ENCODE data around the gene USP10.

The USP10 gene

GRCh38 chr16:84675423-84675822 is 24.4 kb upstream of the USP10 start:
- Histone ChIP-seq H3K4me3 (ENCODE audit: low read length) (no peak overlapping the region), H3K4me1 (ENCODE audit: insufficient read depth, low read length) (peaks cover 12% of the 10 kb centered on the region), H3K9me3 (ENCODE audit: insufficient read depth, low read depth, low read length) (no peaks in the 10 kb centered on the region), H3K27me3 (ENCODE audit: insufficient read depth, low read length) (no peaks in the 10 kb centered on the region), H3K27ac (ENCODE audit: low read depth, low read length) (no peak overlapping the region), H3K9ac (ENCODE audit: low read depth, low read length) (no peak overlapping the region), H3K36me3 (ENCODE audit: insufficient read depth, low read length) (no peaks in the 10 kb centered on the region)
- WGBS, result 89% methylated on average over 9 of the region's 9 CpGs

DNA sequence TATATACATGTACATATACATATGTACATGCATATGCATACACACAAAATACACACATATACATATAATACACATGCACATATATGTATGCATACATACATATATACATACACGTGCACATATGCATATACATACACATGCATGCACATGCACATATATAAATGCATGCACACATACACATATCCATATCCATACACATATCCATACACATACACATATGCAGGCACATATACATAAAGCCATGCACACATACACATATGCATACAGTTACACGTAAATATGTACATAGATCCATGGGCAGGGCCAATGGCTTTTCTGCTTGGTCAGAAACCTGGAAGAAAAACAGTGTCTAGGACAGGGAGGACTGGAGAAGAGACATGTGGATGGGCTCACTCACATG is 23.9 kb upstream of the USP10 start:
- Histone ChIP-seq H3K9ac (ENCODE audit: low read depth, low read length) (no peak overlapping the region), H3K9me3 (ENCODE audit: insufficient read depth, low read depth, low read length) (no peaks in the 10 kb centered on the region), H3K4me1 (ENCODE audit: insufficient read depth, low read length) (peaks cover 12% of the 10 kb centered on the region), H3K4me3 (ENCODE audit: low read length) (no peak overlapping the region), H3K36me3 (ENCODE audit: insufficient read depth, low read length) (no peaks in the 10 kb centered on the region), H3K27ac (ENCODE audit: low read depth, low read length) (no peak overlapping the region), H3K27me3 (ENCODE audit: insufficient read depth, low read length) (no peaks in the 10 kb centered on the region)
- 94% methylated on average over 2 of the region's 2 CpGs for WGBS

- Histone ChIP-seq H3K9ac (ENCODE audit: low read depth, low read length) (no peak overlapping the region), H3K27me3 (ENCODE audit: insufficient read depth, low read length) (no peaks in the 10 kb centered on the region), H3K27ac (ENCODE audit: low read depth, low read length) (no peak overlapping the region; the same call in 1 of the 2 replicates), H3K9me3 (ENCODE audit: insufficient read depth, low read depth, low read length) (no peaks in the 10 kb centered on the region), H3K36me3 (ENCODE audit: insufficient read depth, low read length) (no peaks in the 10 kb centered on the region), H3K4me3 (ENCODE audit: low read length) (no peak overlapping the region), H3K4me1 (ENCODE audit: insufficient read depth, low read length) (peaks cover 12% of the 10 kb centered on the region)
- 80% methylated on average over 11 of the region's 14 CpGs for WGBS
These were observed 22.6 kb upstream of the USP10 start for GRCh38 chr16:84677017-84677803.

- Histone ChIP-seq H3K4me3 (ENCODE audit: low read length) (no peak overlapping the region), H3K4me1 (ENCODE audit: insufficient read depth, low read length) (peaks cover 12% of the 10 kb centered on the region), H3K36me3 (ENCODE audit: insufficient read depth, low read length) (no peaks in the 10 kb centered on the region), H3K27ac (ENCODE audit: low read depth, low read length) (no peak overlapping the region; the same call in 1 of the 2 replicates), H3K9ac (ENCODE audit: low read depth, low read length) (no peak overlapping the region), H3K9me3 (ENCODE audit: insufficient read depth, low read depth, low read length) (no peaks in the 10 kb centered on the region), H3K27me3 (ENCODE audit: insufficient read depth, low read length) (no peaks in the 10 kb centered on the region)
- 56% methylated on average over 10 of the region's 10 CpGs for WGBS
These were observed 22.0 kb upstream of the USP10 start for GRCh38 chr16:84677849-84678248.

- Histone ChIP-seq H3K27me3 (ENCODE audit: insufficient read depth, low read length) (no peaks in the 10 kb centered on the region), H3K9me3 (ENCODE audit: insufficient read depth, low read depth, low read length) (no peaks in the 10 kb centered on the region), H3K27ac (ENCODE audit: low read depth, low read length) (no peak overlapping the region), H3K4me3 (ENCODE audit: low read length) (no peak overlapping the region), H3K4me1 (ENCODE audit: insufficient read depth, low read length) (peaks cover 17% of the 10 kb centered on the region), H3K9ac (ENCODE audit: low read depth, low read length) (no peak overlapping the region), H3K36me3 (ENCODE audit: insufficient read depth, low read length) (no peaks in the 10 kb centered on the region)
- 93% methylated on average over 9 of the region's 9 CpGs for WGBS
These were observed 21.3 kb upstream of the USP10 start for GRCh38 chr16:84678541-84678940.

DNA sequence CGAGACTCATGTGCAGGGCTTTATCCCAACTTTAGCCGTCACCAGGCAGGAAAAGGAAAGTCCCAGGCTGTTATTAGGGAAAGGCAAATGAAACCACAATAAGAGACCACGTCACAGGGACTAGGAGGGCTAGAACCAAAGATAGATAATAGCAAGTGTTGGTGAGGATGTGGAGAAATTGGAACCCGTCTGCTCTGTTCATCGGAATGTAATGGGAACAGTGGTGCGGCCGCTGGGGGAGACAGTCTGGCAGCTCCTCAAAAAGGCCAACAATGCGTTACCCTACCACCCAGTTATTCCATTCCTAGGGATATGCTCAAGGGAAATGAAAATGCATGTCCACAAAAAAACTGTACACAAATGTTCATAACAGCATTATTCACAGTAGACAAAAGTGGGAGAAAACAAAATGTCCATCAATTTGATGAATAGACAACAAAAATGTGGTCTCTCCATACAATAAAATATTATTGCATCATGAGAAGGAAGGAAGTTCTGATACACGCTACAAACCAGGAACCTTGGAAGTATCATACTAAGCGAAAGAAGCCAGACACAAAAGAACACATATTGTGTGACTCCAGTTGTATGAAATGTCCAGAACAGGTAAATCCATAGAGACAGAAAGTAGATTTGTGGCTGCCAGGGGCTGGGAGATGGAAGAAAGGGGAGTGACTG is 19.5 kb upstream of the USP10 start:
- WGBS, result 92% methylated on average over 10 of the region's 10 CpGs
- Histone ChIP-seq H3K27me3 (ENCODE audit: insufficient read depth, low read length) (no peaks in the 10 kb centered on the region), H3K9me3 (ENCODE audit: insufficient read depth, low read depth, low read length) (no peaks in the 10 kb centered on the region), H3K36me3 (ENCODE audit: insufficient read depth, low read length) (no peaks in the 10 kb centered on the region), H3K4me3 (ENCODE audit: low read length) (no peak overlapping the region), H3K27ac (ENCODE audit: low read depth, low read length) (no peak overlapping the region), H3K9ac (ENCODE audit: low read depth, low read length) (no peak overlapping the region), H3K4me1 (ENCODE audit: insufficient read depth, low read length) (peaks cover 25% of the 10 kb centered on the region)

DNA sequence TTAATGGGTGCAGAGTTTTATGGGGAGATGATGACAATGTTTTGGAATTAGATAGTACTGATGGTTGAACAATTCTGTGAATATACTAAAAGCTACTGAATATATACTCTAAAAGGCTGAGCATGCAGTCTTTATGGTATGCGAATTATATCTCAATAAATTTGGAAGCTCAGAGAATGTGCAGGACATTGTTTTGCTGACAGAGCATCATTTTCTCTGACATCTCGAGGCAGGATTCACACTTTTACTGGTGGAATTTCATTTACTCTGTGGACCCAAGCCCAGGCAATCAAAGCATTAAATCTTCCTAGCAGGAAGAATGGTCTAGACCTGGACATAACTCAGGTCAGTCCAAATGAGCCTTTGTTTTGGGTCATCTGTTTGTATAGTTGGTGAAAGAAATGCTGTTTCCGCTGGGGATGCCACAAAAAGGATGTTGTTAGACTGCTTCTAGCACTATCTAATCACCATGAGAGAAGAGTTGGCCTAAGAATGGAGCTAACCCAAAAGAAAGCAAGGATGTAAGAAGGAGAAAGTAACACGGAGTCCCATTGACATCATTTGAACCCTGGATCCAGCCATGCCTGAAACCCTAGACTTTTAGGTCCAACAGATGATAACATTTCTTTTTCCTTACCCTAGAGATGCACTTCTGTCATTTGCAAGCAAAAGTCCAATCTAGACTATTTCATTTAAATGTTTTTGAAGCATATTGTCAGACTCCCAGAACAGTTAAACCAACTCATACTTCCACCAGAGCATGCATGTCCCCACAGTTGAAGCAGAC is 18.8 kb upstream of the USP10 start:
- H3K27me3 ChIP-seq (ENCODE audit: insufficient read depth, low read length), result no peaks in the 10 kb centered on the region
- H3K27ac ChIP-seq (ENCODE audit: low read depth, low read length), result no peak overlapping the region
- H3K36me3 ChIP-seq (ENCODE audit: insufficient read depth, low read length), result no peaks in the 10 kb centered on the region
- H3K9ac ChIP-seq (ENCODE audit: low read depth, low read length), result no peak overlapping the region
- no peaks in the 10 kb centered on the region for H3K9me3 ChIP-seq (ENCODE audit: insufficient read depth, low read depth, low read length)
- peaks cover 25% of the 10 kb centered on the region for H3K4me1 ChIP-seq (ENCODE audit: insufficient read depth, low read length)
- 92% methylated on average over 4 of the region's 4 CpGs for WGBS
- no peak overlapping the region for H3K4me3 ChIP-seq (ENCODE audit: low read length)

DNA sequence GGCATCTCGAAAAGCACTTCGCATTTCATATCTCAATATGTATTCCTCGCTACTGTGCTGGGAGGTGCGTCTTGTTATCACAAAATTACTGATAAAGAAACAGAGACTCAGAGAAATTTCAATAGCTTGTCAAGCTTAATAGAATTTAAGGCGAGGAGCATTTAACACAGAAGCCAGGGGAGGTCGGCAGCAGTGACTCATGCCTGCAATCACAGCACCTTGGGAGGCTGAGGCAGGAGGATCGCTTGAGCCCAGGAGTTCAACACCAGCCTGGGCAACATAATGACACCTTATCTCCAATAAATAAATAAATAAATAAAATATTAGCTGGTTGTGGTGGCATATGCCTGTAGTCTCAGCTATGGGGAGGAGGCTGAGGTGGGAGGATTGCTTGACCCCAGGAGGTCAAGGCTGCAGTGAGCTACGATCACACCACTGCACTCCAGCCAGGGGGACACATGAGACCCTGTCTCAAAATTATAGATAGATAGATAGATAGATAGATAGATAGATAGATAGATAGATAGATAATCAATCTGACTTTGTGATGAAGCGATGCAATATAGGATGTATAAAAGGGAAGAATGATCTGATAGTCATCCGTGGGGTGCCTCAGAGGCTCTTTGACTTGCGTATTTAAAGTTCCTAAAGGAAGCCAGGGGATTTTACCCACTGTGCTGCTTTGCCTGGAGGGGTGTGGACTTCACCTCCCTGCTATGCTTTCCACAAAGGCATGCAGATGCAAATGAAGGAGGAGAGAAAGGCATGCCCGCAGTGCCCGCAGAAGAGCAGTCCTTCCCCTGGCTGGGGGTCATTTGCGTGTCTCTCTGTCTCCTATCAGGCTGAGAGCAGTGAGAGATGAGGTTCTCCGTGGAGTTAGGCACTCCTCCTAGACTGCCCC is 15.9 kb upstream of the USP10 start:
- peaks cover 14% of the 10 kb centered on the region for H3K4me1 ChIP-seq (ENCODE audit: insufficient read depth, low read length)
- no peaks in the 10 kb centered on the region for H3K27me3 ChIP-seq (ENCODE audit: insufficient read depth, low read length)
- H3K4me3 ChIP-seq (ENCODE audit: low read length), result no peak overlapping the region
- WGBS, result 37% methylated on average over 15 of the region's 15 CpGs
- H3K9me3 ChIP-seq (ENCODE audit: insufficient read depth, low read depth, low read length), result no peaks in the 10 kb centered on the region
- no peak overlapping the region for H3K9ac ChIP-seq (ENCODE audit: low read depth, low read length)
- no peaks in the 10 kb centered on the region for H3K36me3 ChIP-seq (ENCODE audit: insufficient read depth, low read length)
- H3K27ac ChIP-seq (ENCODE audit: low read depth, low read length), result peak overlapping the region; percentile 43; the same call in 1 of the 2 replicates

- Histone ChIP-seq H3K4me3 (ENCODE audit: low read length) (no peak overlapping the region), H3K27ac (ENCODE audit: low read depth, low read length) (no peak overlapping the region; the same call in 1 of the 2 replicates), H3K9ac (ENCODE audit: low read depth, low read length) (no peak overlapping the region), H3K4me1 (ENCODE audit: insufficient read depth, low read length) (peaks cover 14% of the 10 kb centered on the region), H3K9me3 (ENCODE audit: insufficient read depth, low read depth, low read length) (no peaks in the 10 kb centered on the region), H3K27me3 (ENCODE audit: insufficient read depth, low read length) (no peaks in the 10 kb centered on the region), H3K36me3 (ENCODE audit: insufficient read depth, low read length) (no peaks in the 10 kb centered on the region)
- 85% methylated on average over 4 of the region's 4 CpGs for WGBS
These were observed 15.2 kb upstream of the USP10 start for GRCh38 chr16:84684592-84684965.

GRCh38 chr16:84685210-84685609 is 14.6 kb upstream of the USP10 start:
- Histone ChIP-seq H3K27ac (ENCODE audit: low read depth, low read length) (no peak overlapping the region), H3K36me3 (ENCODE audit: insufficient read depth, low read length) (no peaks in the 10 kb centered on the region), H3K4me3 (ENCODE audit: low read length) (no peak overlapping the region), H3K4me1 (ENCODE audit: insufficient read depth, low read length) (peaks cover 14% of the 10 kb centered on the region), H3K27me3 (ENCODE audit: insufficient read depth, low read length) (no peaks in the 10 kb centered on the region), H3K9me3 (ENCODE audit: insufficient read depth, low read depth, low read length) (no peaks in the 10 kb centered on the region), H3K9ac (ENCODE audit: low read depth, low read length) (no peak overlapping the region)
- 85% methylated on average over 8 of the region's 8 CpGs for WGBS
